OCI-LY1 (cell line): ENCODE measurements around the gene MIER1.

Experiments used
- H2AFZ ChIP-seq: fragments of 200-600 bp; sonication (generic), shearing (Covaris generic); 2 replicates; pipeline ENCODE4 v1.6.0; 2014; ENCODE audit warnings: antibody characterized with exemption, mild to moderate bottlenecking, low read length
- H3F3A ChIP-seq: fragments of 200-600 bp; sonication (generic), shearing (Covaris generic); 2 replicates; pipeline ENCODE4 v1.6.0; 2014; ENCODE audit warnings: mild to moderate bottlenecking, antibody characterized with exemption, low read length, moderate library complexity; ENCODE audit not compliant: insufficient read depth
- H3K27ac ChIP-seq: fragments of 200-600 bp; sonication (generic); 2 replicates; pipeline ENCODE4 v1.5.1; 2014; ENCODE audit warnings: low read length, mixed run types, mild to moderate bottlenecking, low read depth; ENCODE audit not compliant: poor library complexity, severe bottlenecking
- H3K27me3 ChIP-seq: fragments of 200-600 bp; sonication (generic); 2 replicates; pipeline ENCODE4 v1.6.0; 2014; ENCODE audit warnings: antibody characterized with exemption, mild to moderate bottlenecking, low read length, moderate library complexity; ENCODE audit not compliant: insufficient read depth
- H3K36me3 ChIP-seq: fragments of 200-600 bp; sonication (generic); 2 replicates; pipeline ENCODE4 v1.6.1; 2014; ENCODE audit warnings: mild to moderate bottlenecking, antibody characterized with exemption, low read length, moderate library complexity, mixed read lengths; ENCODE audit not compliant: insufficient read depth
- H3K4me1 ChIP-seq: fragments of 200-600 bp; sonication (generic); 2 replicates; pipeline ENCODE4 v1.5.1; 2014; ENCODE audit warnings: mild to moderate bottlenecking, low read length, moderate library complexity; ENCODE audit not compliant: insufficient read depth, severe bottlenecking
- H3K4me2 ChIP-seq: fragments of 200-600 bp; sonication (generic), shearing (Covaris generic); 2 replicates; pipeline ENCODE4 v1.6.1; 2014; ENCODE audit warnings: low read length
- H3K4me3 ChIP-seq: fragments of 200-600 bp; sonication (generic); 2 replicates; pipeline ENCODE4 v1.5.1; 2014; ENCODE audit warnings: low read length, low read depth, mild to moderate bottlenecking, mixed read lengths; ENCODE audit not compliant: poor library complexity, severe bottlenecking
- H3K79me2 ChIP-seq: fragments of 200-600 bp; shearing (Covaris generic); 2 replicates; pipeline ENCODE4 v1.6.1; 2016; ENCODE audit warnings: mixed run types, low read length, mixed read lengths; ENCODE audit not compliant: insufficient read depth
- H3K9ac ChIP-seq: fragments of 200-600 bp; sonication (generic), shearing (Covaris generic); 2 replicates; pipeline ENCODE4 v1.6.1; 2014; ENCODE audit warnings: mild to moderate bottlenecking, low read length, mixed read lengths
- H3K9me2 ChIP-seq: fragments of 200-600 bp; sonication (generic), shearing (Covaris generic); 2 replicates; pipeline ENCODE4 v1.6.1; 2014; ENCODE audit warnings: low read depth, mild to moderate bottlenecking, low read length, mixed read lengths
- H3K9me3 ChIP-seq: fragments of 200-600 bp; shearing (Covaris generic); 2 replicates; pipeline ENCODE4 v1.6.1; 2014; ENCODE audit warnings: low read length, mixed read lengths
- H4K20me1 ChIP-seq: fragments of 200-600 bp; sonication (generic), shearing (Covaris generic); 2 replicates; pipeline ENCODE4 v1.6.0; 2016; ENCODE audit warnings: mild to moderate bottlenecking, low read length; ENCODE audit not compliant: insufficient read depth
- CTCF ChIP-seq: fragments of 200-600 bp; sonication (generic), shearing (Covaris generic); IDR thresholded peaks from 2 replicates; pipeline ENCODE4 v1.5.1; 2017; ENCODE audit warnings: mild to moderate bottlenecking, antibody characterized with exemption, low read length, moderate library complexity, mixed read lengths
- EZH2 ChIP-seq: fragments of 200-600 bp; sonication (generic), shearing (Covaris generic); IDR thresholded peaks from 2 replicates; pipeline ENCODE4 v1.8.0; 2017; ENCODE audit warnings: borderline replicate concordance, mixed run types, mild to moderate bottlenecking, antibody characterized with exemption, low read length, moderate library complexity, mixed read lengths

Gene MIER1

GRCh38 chr1:66945316-66945715, 20.5 kb downstream of the MIER1 start:
- Histone ChIP-seq H3K9me3 (no peaks in the 10 kb centered on the region), H3F3A (no peaks in the 10 kb centered on the region; the same call in 1 of the 2 replicates), H3K4me1 (no peaks in the 10 kb centered on the region), H2AFZ (no peak overlapping the region), H3K4me2 (no peak overlapping the region), H3K27me3 (no peaks in the 10 kb centered on the region), H3K79me2 (peaks cover 34% of the 10 kb centered on the region), H4K20me1 (no peaks in the 10 kb centered on the region), H3K9ac (no peak overlapping the region), H3K27ac (no peak overlapping the region), H3K36me3 (peaks cover 84% of the 10 kb centered on the region), H3K4me3 (no peak overlapping the region), H3K9me2 (no peaks in the 10 kb centered on the region)
- TF ChIP-seq CTCF (no peak), EZH2 (no peak)

- H3K27ac ChIP-seq = no peak overlapping the region
These were observed 22.5 kb downstream of the MIER1 start for GRCh38 chr1:66947267-66947666.

DNA sequence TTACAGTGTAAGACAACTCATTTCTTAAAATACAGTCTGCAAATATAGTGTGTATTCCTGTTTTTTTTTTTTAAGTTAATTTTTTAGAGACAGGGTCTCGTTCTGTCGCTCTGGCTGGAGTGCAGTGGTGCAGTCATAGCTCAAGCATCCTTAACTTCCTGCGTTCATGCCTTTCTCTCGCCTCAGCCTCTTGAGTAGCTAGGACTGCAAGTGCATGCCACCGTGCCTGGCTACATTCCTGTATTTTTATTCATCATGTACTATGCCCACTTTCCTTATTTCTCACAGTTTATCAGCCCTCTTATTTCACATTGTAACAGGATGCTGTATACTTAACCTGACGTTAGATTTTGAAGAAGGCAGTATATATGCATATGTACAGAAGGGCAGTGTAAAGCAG, 26.7 kb downstream of the MIER1 start:
- Histone ChIP-seq H3K9me2 (no peaks in the 10 kb centered on the region), H3K9ac (no peak overlapping the region), H4K20me1 (no peaks in the 10 kb centered on the region), H3K4me3 (no peak overlapping the region), H3K79me2 (no peaks in the 10 kb centered on the region), H3K27ac (no peak overlapping the region), H3K4me1 (no peaks in the 10 kb centered on the region), H3K36me3 (peaks cover 88% of the 10 kb centered on the region), H3K4me2 (no peak overlapping the region), H3K9me3 (no peaks in the 10 kb centered on the region), H2AFZ (no peak overlapping the region), H3F3A (no peaks in the 10 kb centered on the region; the same call in 1 of the 2 replicates), H3K27me3 (no peaks in the 10 kb centered on the region)
- TF ChIP-seq CTCF = no peak
- TF ChIP-seq EZH2 = no peak

More at GRCh38 chr1:66947267-66947666, 22.5 kb downstream of the MIER1 start:
- H3K36me3 ChIP-seq = peaks cover 83% of the 10 kb centered on the region
- H3F3A ChIP-seq = no peaks in the 10 kb centered on the region; the same call in 1 of the 2 replicates
- no peak overlapping the region for H3K4me3 ChIP-seq
- no peaks in the 10 kb centered on the region for H3K9me3 ChIP-seq
- no peak overlapping the region for H3K4me2 ChIP-seq
- no peaks in the 10 kb centered on the region for H3K4me1 ChIP-seq
- H2AFZ ChIP-seq = no peak overlapping the region
- H3K9ac ChIP-seq = no peak overlapping the region
- no peaks in the 10 kb centered on the region for H4K20me1 ChIP-seq
- H3K79me2 ChIP-seq = peaks cover 21% of the 10 kb centered on the region; the same call in 1 of the 2 replicates
- TF ChIP-seq EZH2 (no peak), CTCF (no peak)
- no peaks in the 10 kb centered on the region for H3K27me3 ChIP-seq
- no peaks in the 10 kb centered on the region for H3K9me2 ChIP-seq
